GM12878 (cell line): Measurements from ENCODE around the gene RBPMS2. TPM values are rescaled to one million over a fixed set of nuclear protein-coding genes. Genes with fewer than 3 reads are reported as not detected.

Experiments
- CBX5 ChIP-seq: sonication (generic); IDR thresholded peaks from 2 replicates; pipeline ENCODE4 v1.6.1; 2016; ENCODE audit warnings: low read depth, moderate library complexity, mild to moderate bottlenecking, inconsistent platforms
- ETV6 ChIP-seq, 2 experiments: fragments of 450-650 bp in 1 of 2; IDR thresholded peaks in 1 of 2; conservative IDR thresholded peaks in 1 of 2; 2 replicates each; pipeline ENCODE4 v1.6.1; 2014; ENCODE audit warnings: antibody characterized with exemption in 1 of 2, borderline replicate concordance in 1 of 2, low read depth in 1 of 2, mild to moderate bottlenecking in 1 of 2, moderate library complexity in 1 of 2
- SREBF1 ChIP-seq: IDR thresholded peaks from 2 replicates; pipeline ENCODE4 v1.6.1; 2012; ENCODE audit warnings: mild to moderate bottlenecking, low read length
- ZBTB11 ChIP-seq: fragments of 450-650 bp; formaldehyde crosslinking; IDR thresholded peaks from 2 replicates; pipeline ENCODE4 v1.5.0; 2022; ENCODE audit warnings: mild to moderate bottlenecking, missing genetic modification characterization
- polyA plus RNA-seq, 11 experiments: library from polyadenylated mRNA; depleted of rRNA in 4 of 11; unstranded in 6 of 11; stranded (reverse) in 5 of 11; fragments of >200 nt; fragmentation: Nextera tagmentation in 4 of 11; fragmentation: Illumina TruSeq in 1 of 11; extraction: Ambion mirVana in 4 of 11; extraction: Trizol in 1 of 11; gene quantifications; 1 replicate in 1 of 11; 2 replicates in 10 of 11; pipeline versions ENCODE4 v1.2.1 to v1.2.3, GENCODE V29; 2011 to 2016; ENCODE audit warnings: inconsistent platforms in 2 of 11, missing spikeins in 2 of 11, low read depth in 1 of 11
- total RNA-seq, 4 experiments: library from RNA; depleted of rRNA in 3 of 4; stranded (reverse); fragments of >200 nt in 3 of 4; fragmentation: Illumina TruSeq in 1 of 4; extraction: Trizol in 1 of 4; gene quantifications; 2 replicates each; pipeline versions ENCODE4 v1.2.1 to v1.2.3, GENCODE V29; 2013 to 2021
- TF ChIP-seq, protein P1 (sequence below): fragments of 450-650 bp; IDR thresholded peaks from 2 replicates; pipeline ENCODE4 v1.6.1; 2017; ENCODE audit warnings: mild to moderate bottlenecking, moderate library complexity
- TF ChIP-seq, protein P2 (sequence below): IDR thresholded peaks from 2 replicates; pipeline ENCODE4 v1.6.1; 2012; ENCODE audit warnings: low read depth, low read length, improper control_type of control experiment

The RBPMS2 gene
- total and polyA plus RNA-seq, 10 of the 15 experiments (the other 5 are each of a cell fraction or from before 2014, with no cell fraction given) = 0.06 to 0.31 (median 0.19) TPM; not detected in 3

DNA sequence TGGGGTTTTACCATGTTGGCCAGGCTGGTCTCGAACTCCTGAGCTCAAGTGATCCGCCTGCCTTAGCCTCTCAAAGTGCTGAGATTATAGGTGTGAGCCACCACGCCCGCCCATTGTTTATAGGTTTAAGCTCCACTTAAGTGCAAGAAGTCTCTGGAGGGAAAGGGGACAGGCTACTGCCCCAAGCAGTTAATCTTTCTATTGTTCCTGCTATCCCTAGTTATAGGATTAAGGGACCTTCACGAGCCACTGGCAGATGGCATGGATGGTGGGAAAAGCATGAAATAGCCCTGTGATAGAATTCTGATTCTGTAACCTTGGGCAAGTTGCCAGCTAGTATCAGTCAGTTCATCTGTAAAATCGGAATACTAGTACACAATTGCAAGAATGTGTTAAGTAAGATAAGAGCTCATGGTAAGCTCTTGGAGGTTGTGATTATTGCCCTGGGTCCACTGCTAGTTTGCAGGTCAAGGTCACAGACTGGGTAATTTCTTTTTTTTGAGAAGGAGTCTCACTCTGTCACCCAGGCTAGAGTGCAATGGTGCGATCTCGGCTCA, 5.3 kb upstream of the RBPMS2 start (continued):
- TF ChIP-seq, protein P1, sequence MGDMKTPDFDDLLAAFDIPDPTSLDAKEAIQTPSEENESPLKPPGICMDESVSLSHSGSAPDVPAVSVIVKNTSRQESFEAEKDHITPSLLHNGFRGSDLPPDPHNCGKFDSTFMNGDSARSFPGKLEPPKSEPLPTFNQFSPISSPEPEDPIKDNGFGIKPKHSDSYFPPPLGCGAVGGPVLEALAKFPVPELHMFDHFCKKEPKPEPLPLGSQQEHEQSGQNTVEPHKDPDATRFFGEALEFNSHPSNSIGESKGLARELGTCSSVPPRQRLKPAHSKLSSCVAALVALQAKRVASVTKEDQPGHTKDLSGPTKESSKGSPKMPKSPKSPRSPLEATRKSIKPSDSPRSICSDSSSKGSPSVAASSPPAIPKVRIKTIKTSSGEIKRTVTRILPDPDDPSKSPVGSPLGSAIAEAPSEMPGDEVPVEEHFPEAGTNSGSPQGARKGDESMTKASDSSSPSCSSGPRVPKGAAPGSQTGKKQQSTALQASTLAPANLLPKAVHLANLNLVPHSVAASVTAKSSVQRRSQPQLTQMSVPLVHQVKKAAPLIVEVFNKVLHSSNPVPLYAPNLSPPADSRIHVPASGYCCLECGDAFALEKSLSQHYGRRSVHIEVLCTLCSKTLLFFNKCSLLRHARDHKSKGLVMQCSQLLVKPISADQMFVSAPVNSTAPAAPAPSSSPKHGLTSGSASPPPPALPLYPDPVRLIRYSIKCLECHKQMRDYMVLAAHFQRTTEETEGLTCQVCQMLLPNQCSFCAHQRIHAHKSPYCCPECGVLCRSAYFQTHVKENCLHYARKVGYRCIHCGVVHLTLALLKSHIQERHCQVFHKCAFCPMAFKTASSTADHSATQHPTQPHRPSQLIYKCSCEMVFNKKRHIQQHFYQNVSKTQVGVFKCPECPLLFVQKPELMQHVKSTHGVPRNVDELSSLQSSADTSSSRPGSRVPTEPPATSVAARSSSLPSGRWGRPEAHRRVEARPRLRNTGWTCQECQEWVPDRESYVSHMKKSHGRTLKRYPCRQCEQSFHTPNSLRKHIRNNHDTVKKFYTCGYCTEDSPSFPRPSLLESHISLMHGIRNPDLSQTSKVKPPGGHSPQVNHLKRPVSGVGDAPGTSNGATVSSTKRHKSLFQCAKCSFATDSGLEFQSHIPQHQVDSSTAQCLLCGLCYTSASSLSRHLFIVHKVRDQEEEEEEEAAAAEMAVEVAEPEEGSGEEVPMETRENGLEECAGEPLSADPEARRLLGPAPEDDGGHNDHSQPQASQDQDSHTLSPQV = no peak
- TF ChIP-seq CBX5 (no peak), ZBTB11 (no peak), ETV6 (conservative IDR thresholded peaks at IDR 0.05 in 1 of 2, IDR thresholded peaks at IDR 0.05 in 1 of 2; ENCODE audit: borderline replicate concordance in 1 of 2, low read depth in 1 of 2) (no peak), SREBF1 (no peak)
- TF ChIP-seq, protein P2, sequence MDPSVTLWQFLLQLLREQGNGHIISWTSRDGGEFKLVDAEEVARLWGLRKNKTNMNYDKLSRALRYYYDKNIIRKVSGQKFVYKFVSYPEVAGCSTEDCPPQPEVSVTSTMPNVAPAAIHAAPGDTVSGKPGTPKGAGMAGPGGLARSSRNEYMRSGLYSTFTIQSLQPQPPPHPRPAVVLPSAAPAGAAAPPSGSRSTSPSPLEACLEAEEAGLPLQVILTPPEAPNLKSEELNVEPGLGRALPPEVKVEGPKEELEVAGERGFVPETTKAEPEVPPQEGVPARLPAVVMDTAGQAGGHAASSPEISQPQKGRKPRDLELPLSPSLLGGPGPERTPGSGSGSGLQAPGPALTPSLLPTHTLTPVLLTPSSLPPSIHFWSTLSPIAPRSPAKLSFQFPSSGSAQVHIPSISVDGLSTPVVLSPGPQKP = no peak
- TF ChIP-seq, all 136 proteins: peak for 0
